T-helper 22 cell (primary cell): ENCODE data around the gene CTNNBIP1.
"Not testable (repeated sequence)": the region's sequence is repeated elsewhere in the genome, so short reads cannot be mapped to it uniquely, and the experiment has no call there.

ENCODE experiments used
- DNase-seq: peaks from one replicate; pipeline ENCODE4 v3.0.0-alpha.2; 2020; ENCODE audit warnings: low read depth

The CTNNBIP1 gene

DNA sequence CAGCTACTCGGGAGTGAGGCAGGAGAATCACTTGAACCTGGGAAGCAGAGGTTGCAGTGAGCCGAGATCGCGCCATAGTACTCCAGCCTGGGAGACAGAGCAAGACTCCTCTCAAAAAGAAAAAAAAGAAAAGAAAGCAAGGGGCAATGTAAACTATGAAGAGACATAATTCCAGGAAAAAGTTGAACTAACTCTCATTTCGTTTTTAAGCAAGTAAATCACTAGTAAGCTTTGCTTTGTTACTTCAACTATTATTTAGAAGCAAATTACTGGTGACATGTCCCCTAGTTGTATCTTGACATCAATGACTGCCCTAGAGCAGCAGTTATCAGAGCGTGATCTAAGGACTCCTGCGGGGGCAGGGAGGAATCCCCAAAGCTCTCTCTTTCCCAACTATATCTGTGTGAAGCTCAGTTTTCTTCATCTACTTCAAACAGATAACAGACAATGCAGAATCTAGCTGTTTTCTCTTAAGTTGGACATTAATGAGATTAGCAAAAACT is 105.0 kb downstream of the CTNNBIP1 start:
- DNase-seq = no peak

DNA sequence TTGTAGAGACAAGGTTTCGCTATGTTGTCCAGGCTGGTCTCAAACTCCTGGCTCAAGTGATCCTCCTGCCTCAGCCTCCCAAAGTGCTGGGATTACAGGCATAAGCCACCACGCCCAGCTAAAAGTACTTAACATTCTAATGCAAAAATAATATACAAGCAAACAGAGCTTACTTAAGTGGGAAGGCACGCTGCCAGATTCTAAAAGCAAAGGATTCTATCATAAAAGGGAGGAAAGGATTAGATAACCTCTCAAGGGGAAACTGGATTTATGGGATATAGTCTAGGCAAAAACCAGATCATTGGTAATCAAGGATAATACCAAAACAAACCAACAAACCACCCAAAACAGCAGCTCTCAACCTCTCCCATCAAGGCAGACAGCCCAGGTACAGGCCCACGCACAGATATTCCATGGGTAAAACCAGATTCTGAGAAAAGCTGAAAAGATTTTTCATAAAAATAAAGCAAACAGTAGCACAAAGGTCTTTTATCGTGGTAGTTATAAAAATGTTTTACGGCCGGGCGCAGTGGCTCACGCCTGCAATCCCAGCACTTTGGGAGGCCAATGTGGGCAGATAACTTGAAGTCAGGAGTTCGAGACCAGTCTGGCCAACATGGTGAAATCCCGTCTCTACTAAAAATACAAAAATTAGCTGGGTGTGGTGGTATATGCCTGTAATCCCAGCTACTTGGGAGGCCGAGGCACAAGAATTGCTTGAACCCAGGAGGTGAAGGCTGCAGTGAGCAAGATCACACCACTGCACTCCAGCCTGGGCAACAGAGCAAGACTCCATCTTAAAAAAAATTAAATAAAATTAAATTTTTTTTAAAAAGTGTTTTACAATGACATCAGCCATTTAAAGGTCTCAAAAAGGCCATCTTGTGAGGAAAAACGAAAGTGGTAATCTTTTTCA is 106.8 kb downstream of the CTNNBIP1 start:
- not testable (repeated sequence) for DNase-seq

DNA sequence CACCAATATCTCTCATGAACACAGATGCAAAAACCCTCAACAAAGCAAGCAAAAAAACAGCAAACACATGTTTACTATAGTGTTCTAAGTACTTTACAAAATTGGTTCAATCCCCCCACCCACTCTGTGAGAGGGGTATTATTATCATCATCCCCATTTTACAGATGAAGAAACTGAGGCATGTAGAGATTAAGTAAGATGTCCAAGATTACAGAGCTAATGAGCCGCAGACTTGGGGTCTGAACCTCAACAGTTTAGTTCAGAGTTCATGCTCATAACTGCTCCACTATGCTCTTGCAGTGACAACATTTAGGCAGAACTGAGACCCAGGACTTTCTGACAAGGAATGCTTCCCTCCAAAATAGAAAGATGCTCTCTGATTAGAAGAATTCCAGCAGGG is 108.2 kb downstream of the CTNNBIP1 start:
- no peak for DNase-seq
